Keratinocyte (primary cell): ENCODE measurements around the gene KIAA0825. TPM values are rescaled to one million over a fixed set of nuclear protein-coding genes. Genes with fewer than 3 reads are reported as not detected.
A peak's percentile ranks its signal among the peaks of the same experiment; 100 is the strongest.

ENCODE experiments used
- DNase-seq: peaks from one replicate; pipeline ENCODE4 v3.0.0-alpha.2; 2011; ENCODE audit warnings: low read depth, missing footprints, low spot score
- FAIRE-seq: peaks from 2 replicates; lab custom pipeline; 2011; peaks lifted over from hg19 to GRCh38; lab: Jason Lieb, UNC
- H2AFZ ChIP-seq: 2 replicates; pipeline ENCODE4 v1.6.0; 2012; ENCODE audit warnings: low read length, control low read depth, inconsistent platforms; ENCODE audit not compliant: control insufficient read depth
- H3K27ac ChIP-seq: 2 replicates; pipeline ENCODE4 v1.5.1; 2011; ENCODE audit warnings: low read length; ENCODE audit not compliant: control insufficient read depth, insufficient read depth
- H3K27me3 ChIP-seq: 3 replicates; pipeline ENCODE4 v1.6.0; 2011; ENCODE audit warnings: low read length; ENCODE audit not compliant: control insufficient read depth, insufficient read depth; ENCODE audit errors: extremely low read depth
- H3K36me3 ChIP-seq, 2 experiments: 2 replicates in 1 of 2; 3 replicates in 1 of 2; pipeline ENCODE4 v1.5.1; 2011; ENCODE audit warnings: low read length in 2 of 2, mild to moderate bottlenecking in 1 of 2; ENCODE audit not compliant: control insufficient read depth in 2 of 2, insufficient read depth in 2 of 2; ENCODE audit errors: extremely low read depth in 1 of 2
- H3K4me1 ChIP-seq: 3 replicates; pipeline ENCODE4 v1.5.1; 2011; ENCODE audit warnings: low read length; ENCODE audit not compliant: control insufficient read depth, insufficient read depth; ENCODE audit errors: extremely low read depth
- H3K4me2 ChIP-seq: 3 replicates; pipeline ENCODE4 v1.6.0; 2011; ENCODE audit warnings: low read depth, low read length; ENCODE audit not compliant: control insufficient read depth, insufficient read depth; ENCODE audit errors: extremely low read depth
- H3K4me3 ChIP-seq, 3 experiments: fragments of 200-600 bp in 1 of 3; sonication (generic) in 1 of 3; 2 replicates in 2 of 3; 3 replicates in 1 of 3; pipeline ENCODE4 v1.5.1; 2011 to 2016; ENCODE audit warnings: low read length in 3 of 3, mild to moderate bottlenecking in 3 of 3, control low read depth in 2 of 3, inconsistent platforms in 1 of 3, low read depth in 1 of 3, mixed read lengths in 1 of 3, mixed run types in 1 of 3, moderate library complexity in 1 of 3; ENCODE audit not compliant: control insufficient read depth in 2 of 3, insufficient read depth in 2 of 3; ENCODE audit errors: extremely low read depth in 1 of 3
- H3K79me2 ChIP-seq: 2 replicates; pipeline ENCODE4 v1.6.0; 2012; ENCODE audit warnings: low read length; ENCODE audit not compliant: control insufficient read depth, insufficient read depth
- H3K9ac ChIP-seq: 3 replicates; pipeline ENCODE4 v1.6.0; 2011; ENCODE audit warnings: low read length; ENCODE audit not compliant: control insufficient read depth, insufficient read depth; ENCODE audit errors: extremely low read depth
- H3K9me1 ChIP-seq: 3 replicates; pipeline ENCODE4 v1.6.0; 2011; ENCODE audit warnings: low read length; ENCODE audit not compliant: control insufficient read depth, insufficient read depth; ENCODE audit errors: extremely low read depth
- H3K9me3 ChIP-seq: 2 replicates; pipeline ENCODE4 v1.5.1; 2012; ENCODE audit warnings: low read depth, low read length; ENCODE audit not compliant: control insufficient read depth
- H4K20me1 ChIP-seq: 3 replicates; pipeline ENCODE4 v1.6.0; 2011; ENCODE audit warnings: low read length; ENCODE audit not compliant: control insufficient read depth, insufficient read depth; ENCODE audit errors: extremely low read depth
- CTCF ChIP-seq, 3 experiments: IDR thresholded peaks in 1 of 3; conservative IDR thresholded peaks in 1 of 3; optimal IDR thresholded peaks in 1 of 3; 2 replicates in 2 of 3; 3 replicates in 1 of 3; pipeline versions ENCODE3 to v1.5.1; 2011; ENCODE audit warnings: low read length in 3 of 3, mild to moderate bottlenecking in 3 of 3, moderate library complexity in 2 of 3, control low read depth in 1 of 3, inconsistent platforms in 1 of 3; ENCODE audit not compliant: insufficient read depth in 2 of 3; ENCODE audit errors: extremely low read depth in 1 of 3
- EZH2 ChIP-seq: IDR thresholded peaks from one replicate; pipeline ENCODE4 v1.6.1; 2012; ENCODE audit warnings: inconsistent platforms, mild to moderate bottlenecking, low read length, moderate library complexity
- dilution Hi-C: fragments of 300-500 bp; cut with MboI; formaldehyde crosslinking; loops from one replicate; pipeline ENCODE4 v1.7.0; 2020; ENCODE audit warnings: low sequenced_read_pairs; ENCODE audit not compliant: extremely low pct_ligation_motif_present
- polyA plus RNA-seq, 5 experiments: library from polyadenylated mRNA; depleted of rRNA in 3 of 5; stranded (reverse) in 3 of 5; stranded (forward) in 1 of 5; unstranded in 1 of 5; fragments of >200 nt; gene quantifications; 1 replicate in 1 of 5; 2 replicates in 3 of 5; 3 replicates in 1 of 5; pipeline versions ENCODE4 v1.2.1 to v1.2.3, GENCODE V29; 2011 to 2012; ENCODE audit warnings: missing spikeins in 2 of 5, low read depth in 1 of 5, low replicate concordance in 1 of 5

KIAA0825 gene
- polyA plus RNA-seq, 1 donor (not counting 4 experiments of a cell fraction or from before 2014, with no cell fraction given): 1.2 TPM

- no peaks in the 10 kb centered on the region for H3K9me3 ChIP-seq
- no peak for FAIRE-seq
These were observed 395.2 kb downstream of the KIAA0825 start for GRCh38 chr5:94223235-94223634.

GRCh38 chr5:94218374-94218773, 400.0 kb downstream of the KIAA0825 start:
- Histone ChIP-seq H2AFZ (no peak overlapping the region), H3K4me3 (no peak overlapping the region), H3K9ac (no peak overlapping the region), H4K20me1 (no peaks in the 10 kb centered on the region), H3K9me1 (no peaks in the 10 kb centered on the region), H3K9me3 (no peaks in the 10 kb centered on the region), H3K79me2 (no peaks in the 10 kb centered on the region), H3K36me3 (no peaks in the 10 kb centered on the region), H3K4me2 (no peak overlapping the region), H3K27ac (no peak overlapping the region), H3K4me1 (no peaks in the 10 kb centered on the region), H3K27me3 (no peaks in the 10 kb centered on the region)
- peak; percentile 4 for DNase-seq
- TF ChIP-seq CTCF (optimal IDR thresholded peaks at IDR 0.05 in 1 of 3, IDR thresholded peaks at IDR 0.05 in 1 of 3, conservative IDR thresholded peaks at IDR 0.05 in 1 of 3; ENCODE audit: extremely low read depth in 1 of 3, insufficient read depth in 2 of 3, low read length in 3 of 3) (no peak), EZH2 (no peak)
- dilution Hi-C loops: no loop called here
- FAIRE-seq: peak; percentile 17

More at GRCh38 chr5:94223235-94223634, 395.2 kb downstream of the KIAA0825 start:
- Histone ChIP-seq H3K4me3 (no peak overlapping the region), H4K20me1 (no peaks in the 10 kb centered on the region), H3K79me2 (no peaks in the 10 kb centered on the region), H3K9ac (no peak overlapping the region), H3K36me3 (no peaks in the 10 kb centered on the region), H3K9me1 (no peaks in the 10 kb centered on the region), H3K4me1 (no peaks in the 10 kb centered on the region), H3K27ac (no peak overlapping the region), H2AFZ (no peak overlapping the region), H3K4me2 (no peak overlapping the region), H3K27me3 (no peaks in the 10 kb centered on the region)
- no peak for DNase-seq
- dilution Hi-C loops: no loop called here
- TF ChIP-seq EZH2 (no peak), CTCF (optimal IDR thresholded peaks at IDR 0.05 in 1 of 3, IDR thresholded peaks at IDR 0.05 in 1 of 3, conservative IDR thresholded peaks at IDR 0.05 in 1 of 3; ENCODE audit: extremely low read depth in 1 of 3, insufficient read depth in 2 of 3, low read length in 3 of 3) (no peak)
